Measurements from ENCODE around the gene DRAXIN.

DNA sequence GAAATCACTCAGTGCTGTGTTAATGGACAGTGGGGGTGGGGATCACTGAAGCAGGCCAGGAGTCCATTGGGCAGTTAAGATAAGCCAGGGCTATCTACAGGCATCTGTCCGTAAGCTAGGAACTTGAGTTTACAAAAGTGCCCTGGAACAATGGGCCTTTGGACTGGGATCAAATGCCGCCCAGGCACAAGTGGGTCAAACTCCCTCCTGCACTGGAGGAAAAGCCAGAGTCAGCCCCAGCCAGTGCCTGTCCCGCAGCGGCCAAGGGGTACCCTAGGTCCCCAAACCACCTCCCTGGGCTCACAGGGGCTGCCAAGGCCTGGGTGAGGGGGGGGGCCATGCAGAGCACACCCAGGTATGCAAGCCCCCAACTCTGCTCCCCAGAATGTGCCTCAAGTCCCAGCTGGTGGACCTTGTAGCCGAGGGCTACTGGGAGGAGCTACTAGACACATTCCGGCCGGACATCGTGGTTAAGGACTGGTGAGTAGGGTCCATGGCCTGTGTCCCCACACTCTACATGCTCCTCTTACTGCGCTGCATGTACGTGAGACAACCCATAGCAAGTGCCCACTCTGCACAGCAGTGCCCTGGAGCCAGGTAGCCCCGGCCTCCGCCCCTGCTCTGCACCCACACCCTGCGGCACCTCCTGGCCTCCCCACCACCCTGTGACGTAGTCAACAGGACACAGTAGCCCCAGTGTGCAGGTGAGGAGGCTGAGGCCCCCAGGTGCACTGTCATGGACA lies 19.8 kb upstream of the DRAXIN start:
- TF ChIP-seq, protein P1, sequence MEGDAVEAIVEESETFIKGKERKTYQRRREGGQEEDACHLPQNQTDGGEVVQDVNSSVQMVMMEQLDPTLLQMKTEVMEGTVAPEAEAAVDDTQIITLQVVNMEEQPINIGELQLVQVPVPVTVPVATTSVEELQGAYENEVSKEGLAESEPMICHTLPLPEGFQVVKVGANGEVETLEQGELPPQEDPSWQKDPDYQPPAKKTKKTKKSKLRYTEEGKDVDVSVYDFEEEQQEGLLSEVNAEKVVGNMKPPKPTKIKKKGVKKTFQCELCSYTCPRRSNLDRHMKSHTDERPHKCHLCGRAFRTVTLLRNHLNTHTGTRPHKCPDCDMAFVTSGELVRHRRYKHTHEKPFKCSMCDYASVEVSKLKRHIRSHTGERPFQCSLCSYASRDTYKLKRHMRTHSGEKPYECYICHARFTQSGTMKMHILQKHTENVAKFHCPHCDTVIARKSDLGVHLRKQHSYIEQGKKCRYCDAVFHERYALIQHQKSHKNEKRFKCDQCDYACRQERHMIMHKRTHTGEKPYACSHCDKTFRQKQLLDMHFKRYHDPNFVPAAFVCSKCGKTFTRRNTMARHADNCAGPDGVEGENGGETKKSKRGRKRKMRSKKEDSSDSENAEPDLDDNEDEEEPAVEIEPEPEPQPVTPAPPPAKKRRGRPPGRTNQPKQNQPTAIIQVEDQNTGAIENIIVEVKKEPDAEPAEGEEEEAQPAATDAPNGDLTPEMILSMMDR (IDR thresholded peaks at IDR 0.05; ENCODE audit: low read depth, low read length), result no peak
- no peak for TF ChIP-seq EZH2phosphoT487 (IDR thresholded peaks at IDR 0.05; ENCODE audit: low read depth)
